Spleen (tissue), 11 donors: ENCODE results near the gene PTPRCAP. TPM values are rescaled to one million over a fixed set of nuclear protein-coding genes. Genes with fewer than 3 reads are reported as not detected.
"Not testable (repeated sequence)": the region's sequence is repeated elsewhere in the genome, so short reads cannot be mapped to it uniquely, and the experiment has no call there.

Experiments used
- DNase-seq: peaks from one replicate; pipeline ENCODE4 v3.0.0-alpha.2; 2020
- H3K27ac ChIP-seq, 8 donors: fragments of 200-600 bp; sonication (generic) in 7 of 8; 1 replicate in 4 of 8; 2 replicates in 4 of 8; pipeline versions ENCODE4 v1.5.0 to v1.8.0; 2016 to 2021; ENCODE audit warnings: inconsistent platforms in 4 of 8, mild to moderate bottlenecking in 4 of 8, moderate library complexity in 1 of 8
- H3K27me3 ChIP-seq, 7 donors: fragments of 200-600 bp; sonication (generic) in 6 of 7; replicated peaks in 1 of 7; 1 replicate in 4 of 7; 2 replicates in 3 of 7; pipeline versions ENCODE4 v1.5.0 to v1.8.0; 2016 to 2021; ENCODE audit warnings: inconsistent platforms in 3 of 7, mild to moderate bottlenecking in 1 of 7
- H3K36me3 ChIP-seq, 6 donors: fragments of 200-600 bp; sonication (generic) in 5 of 6; 1 replicate in 4 of 6; 2 replicates in 2 of 6; pipeline versions ENCODE4 v1.5.0 to v1.8.0; 2016 to 2021; ENCODE audit warnings: inconsistent platforms in 2 of 6
- H3K4me1 ChIP-seq, 6 donors: fragments of 200-600 bp; sonication (generic) in 5 of 6; 1 replicate in 3 of 6; 2 replicates in 3 of 6; pipeline versions ENCODE4 v1.5.0 to v1.8.0; 2016 to 2021; ENCODE audit warnings: inconsistent platforms in 3 of 6
- H3K4me3 ChIP-seq, 8 donors: fragments of 200-600 bp; sonication (generic) in 7 of 8; 1 replicate in 4 of 8; 2 replicates in 4 of 8; pipeline versions ENCODE4 v1.5.0 to v1.8.0; 2016 to 2021; ENCODE audit warnings: inconsistent platforms in 4 of 8, mild to moderate bottlenecking in 4 of 8, moderate library complexity in 2 of 8
- H3K9me3 ChIP-seq, 8 donors: fragments of 200-600 bp; sonication (generic) in 7 of 8; 1 replicate in 4 of 8; 2 replicates in 4 of 8; pipeline versions ENCODE4 v1.5.0 to v1.8.0; 2016 to 2021; ENCODE audit warnings: inconsistent platforms in 4 of 8
- CTCF ChIP-seq, 11 experiments: fragments of 200-600 bp in 7 of 11; fragments of 450-650 bp in 4 of 11; sonication (generic) in 4 of 11; IDR thresholded peaks in 8 of 11; conservative IDR thresholded peaks in 3 of 11; 1 replicate in 7 of 11; 2 replicates in 4 of 11; pipeline versions ENCODE4 v1.4.0 to v1.8.0; 2016 to 2021; ENCODE audit warnings: antibody characterized with exemption in 11 of 11, inconsistent platforms in 4 of 11, mild to moderate bottlenecking in 1 of 11
- POLR2A ChIP-seq, 3 donors: fragments of 450-650 bp; IDR thresholded peaks; one replicate each; pipeline ENCODE4 v1.5.1; 2017; ENCODE audit warnings: antibody characterized with exemption in 3 of 3, mild to moderate bottlenecking in 1 of 3
- POLR2AphosphoS5 ChIP-seq, 3 donors: sonication (generic); formaldehyde crosslinking; IDR thresholded peaks; one replicate each; pipeline ENCODE4 v1.5.1; 2017; ENCODE audit warnings: antibody characterized with exemption in 3 of 3
- whole genome bisulfite sequencing, 5 donors: extraction: QIAGEN DNeasy Blood & Tissue Kit in 3 of 5; methylation state at CpG; one replicate each; pipeline versions ENCODE4 v1.1.5 to v1.1.7; 2013 to 2018; 5-methylcytosine and 5-hydroxymethylcytosine counted together
- intact Hi-C: fragments of 100-400 bp; cut with DNase I; formaldehyde crosslinking; loops from one replicate; pipeline ENCODE4 v1.15.0; 2023; ENCODE audit warnings: low total_unique reads
- polyA plus RNA-seq, 3 donors: library from polyadenylated mRNA; stranded (reverse); fragments of 200-250 nt; gene quantifications; one replicate each; pipeline ENCODE4 v1.2.1, GENCODE V29; 2013
- total RNA-seq, 7 donors: library from RNA; depleted of rRNA in 3 of 7; stranded (reverse); fragments of >200 nt in 3 of 7; fragmentation: NEBNext Ultra II Directional in 4 of 7; extraction: Animal tissue kit (Norgen Biotek cat#: 25700) in 4 of 7; gene quantifications; one replicate each; pipeline versions ENCODE4 v1.1.0 to v1.2.1, GENCODE V29; 2016 to 2021
- donor health status: healthy with polysubstance abuse.
- donor health status: DM: no; HTN: no; CAD: no; lungs with moderate emphysema.
- donor health status: DM: no; HTN: no; CAD: no.
- donor health status: Bipolar disorder and iron deficiency.
- donor health status: healthy.
- donor health status: DM: no; HTN: no; CAD: no.
- donor health status: DM: yes; HTN: yes; CAD: no.

PTPRCAP gene
- total and polyA plus RNA-seq, 10 donors: 119 to 557 (median 238) TPM

- DNase-seq: no peak
- H3K27me3 ChIP-seq: no peaks in the 10 kb centered on the region
- WGBS, 5 donors: 79 to 81% (median 80%) methylated on average over 11 of the region's 11 CpGs
- H3K9me3 ChIP-seq: no peaks in the 10 kb centered on the region
- intact Hi-C loops: no loop called here
- peak overlapping the region in 5 of 8 donors; percentile 94 to 98 (median 96) for H3K27ac ChIP-seq
- TF ChIP-seq POLR2A (IDR thresholded peaks at IDR 0.05) (no peak), POLR2AphosphoS5 (IDR thresholded peaks at IDR 0.05) (peak in 1 of 3 donors; percentile 22), CTCF (IDR thresholded peaks at IDR 0.05 in 8 of 11, conservative IDR thresholded peaks at IDR 0.05 in 3 of 11) (no peak)
- peaks cover 27 to 79% (median 62%) of the 10 kb centered on the region in 6 donors for H3K4me1 ChIP-seq
- H3K36me3 ChIP-seq: peaks cover 0 to 11% (median 0%) of the 10 kb centered on the region in 6 donors
- H3K4me3 ChIP-seq: peak overlapping the region in 2 of 8 donors; percentile 95 to 99
Measured at GRCh38 chr11:67466962-67467771, 29.7 kb upstream of the PTPRCAP start.

- WGBS, 5 donors: 70 to 88% (median 82%) methylated on average over 2 to 5 of the region's 5 CpGs
- intact Hi-C loops: no loop called here
- TF ChIP-seq POLR2AphosphoS5 (IDR thresholded peaks at IDR 0.05) (peak in 1 of 3 donors; percentile 13), CTCF (IDR thresholded peaks at IDR 0.05 in 8 of 11, conservative IDR thresholded peaks at IDR 0.05 in 3 of 11) (no peak)
- H3K4me1 ChIP-seq: peaks cover 27 to 86% (median 62%) of the 10 kb centered on the region in 6 donors
- H3K4me3 ChIP-seq: no peak overlapping the region
- no peak for DNase-seq
- no peaks in the 10 kb centered on the region for H3K9me3 ChIP-seq
- no peaks in the 10 kb centered on the region for H3K27me3 ChIP-seq
- peaks cover 0 to 11% (median 0%) of the 10 kb centered on the region in 6 donors for H3K36me3 ChIP-seq
- peak overlapping the region in 6 of 8 donors; percentile 91 to 98 (median 96) for H3K27ac ChIP-seq
Measured at GRCh38 chr11:67466367-67466766, 28.9 kb upstream of the PTPRCAP start.

- Histone ChIP-seq H3K27ac (peak overlapping the region; percentile 89 to 98 (median 95)), H3K4me1 (peaks cover 27 to 94% (median 65%) of the 10 kb centered on the region in 6 donors), H3K4me3 (peak overlapping the region in 5 of 8 donors; percentile 41 to 82 (median 57)), H3K36me3 (peaks cover 0 to 11% (median 0%) of the 10 kb centered on the region in 6 donors)
- H3K9me3 ChIP-seq, intact Hi-C loops, DNase-seq, H3K27me3 ChIP-seq: not testable (repeated sequence)
- WGBS, 5 donors: 81 to 92% (median 88%) methylated on average over 2 of the region's 2 CpGs
Measured at GRCh38 chr11:67465530-67465929, 28.0 kb upstream of the PTPRCAP start.

GRCh38 chr11:67465189-67465510, 27.7 kb upstream of the PTPRCAP start:
- TF ChIP-seq POLR2AphosphoS5 (IDR thresholded peaks at IDR 0.05): no peak
- no peak for TF ChIP-seq CTCF (IDR thresholded peaks at IDR 0.05 in 8 of 11, conservative IDR thresholded peaks at IDR 0.05 in 3 of 11)
- no peak for TF ChIP-seq POLR2A (IDR thresholded peaks at IDR 0.05)
- Histone ChIP-seq H3K9me3 (no peaks in the 10 kb centered on the region), H3K4me1 (peaks cover 27 to 94% (median 63%) of the 10 kb centered on the region in 6 donors), H3K36me3 (peaks cover 0 to 11% (median 0%) of the 10 kb centered on the region in 6 donors), H3K27ac (peak overlapping the region; percentile 89 to 98 (median 95)), H3K27me3 (no peaks in the 10 kb centered on the region), H3K4me3 (peak overlapping the region; percentile 23 to 82 (median 56))
- WGBS, 5 donors: 46 to 64% (median 56%) methylated on average over 3 of the region's 3 CpGs
- intact Hi-C loops: no loop called here
- no peak for DNase-seq
